Inferior parietal cortex (tissue), 1 donor: ENCODE measurements around the gene DCLK1.
"Not testable (repeated sequence)": the region's sequence is repeated elsewhere in the genome, so short reads cannot be mapped to it uniquely, and the experiment has no call there.

Experiments used
- DNase-seq: peaks from one replicate; pipeline ENCODE4 v3.0.0-alpha.2; 2016; ENCODE audit errors: extremely low spot score

Gene DCLK1

DNA sequence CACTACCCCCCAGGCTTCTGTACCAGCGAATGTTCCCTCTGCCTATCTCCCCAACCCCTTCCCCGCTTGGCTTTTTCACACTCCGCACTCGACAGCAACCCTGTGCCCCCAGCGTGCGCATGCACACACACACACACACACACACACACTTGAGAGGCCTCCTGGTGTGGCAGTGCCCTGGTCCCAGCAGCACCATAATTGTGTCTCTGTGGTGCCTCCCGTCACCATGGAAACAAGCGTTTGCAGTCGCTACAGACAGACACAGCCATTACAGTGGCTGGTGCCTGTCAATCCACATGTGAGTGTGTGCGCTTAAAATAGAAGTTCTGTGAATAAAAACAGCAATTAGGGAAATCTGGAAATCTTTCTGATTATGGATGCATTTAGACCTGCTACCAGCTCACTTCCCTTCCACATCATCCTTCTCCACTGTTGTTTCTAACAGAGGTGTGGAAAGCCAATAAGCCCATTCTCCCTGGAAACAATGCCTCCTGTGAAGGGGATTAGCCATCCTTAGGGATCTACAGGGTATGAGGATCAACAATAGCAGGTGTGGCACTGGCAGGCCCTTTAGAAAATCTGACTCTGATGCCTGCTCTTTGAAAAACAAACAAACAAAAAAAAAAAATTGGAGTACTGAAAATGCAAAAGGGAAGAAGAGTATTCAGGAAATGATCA is 146.3 kb downstream of the DCLK1 start:
- no peak for DNase-seq

GRCh38 chr13:35984287-35984686 is 146.9 kb downstream of the DCLK1 start:
- DNase-seq = no peak

DNA sequence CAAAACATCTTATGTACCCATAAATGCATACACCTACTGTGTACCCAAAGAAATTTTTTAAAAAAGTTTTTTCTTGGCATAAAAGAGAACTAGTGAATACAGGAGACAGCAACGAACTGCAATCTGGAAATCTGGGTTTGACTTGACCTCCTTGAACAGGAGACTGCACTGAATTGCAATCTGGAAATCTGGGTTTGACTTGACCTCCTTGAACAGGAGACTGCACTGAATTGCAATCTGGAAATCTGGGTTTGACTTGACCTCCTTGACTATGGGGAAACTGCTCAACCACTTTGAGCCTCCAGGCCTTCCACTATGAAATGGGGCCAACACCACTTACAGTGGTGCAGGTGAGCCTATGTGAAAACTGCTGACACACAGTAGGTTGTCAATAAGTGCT is 147.5 kb downstream of the DCLK1 start:
- not testable (repeated sequence) for DNase-seq

DNA sequence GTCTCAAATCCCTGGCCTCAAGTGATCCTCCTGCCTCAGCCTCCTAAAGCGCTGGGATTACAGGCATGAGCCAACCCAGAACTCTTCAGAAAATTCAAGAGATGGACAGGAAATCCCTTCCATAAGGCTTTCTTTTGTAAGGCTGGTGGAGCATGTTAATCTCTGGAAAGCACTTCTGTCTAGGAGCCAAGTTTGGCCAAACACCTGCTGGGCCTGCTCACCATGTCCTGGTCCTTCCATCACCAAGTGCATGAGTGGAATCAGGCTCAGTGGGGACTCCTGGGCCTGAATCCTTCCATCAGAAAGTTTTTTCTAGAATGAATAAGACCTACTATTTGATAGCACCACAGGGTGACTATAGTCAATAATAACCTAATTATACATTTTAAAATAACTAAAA is 148.0 kb downstream of the DCLK1 start:
- DNase-seq = no peak

DNA sequence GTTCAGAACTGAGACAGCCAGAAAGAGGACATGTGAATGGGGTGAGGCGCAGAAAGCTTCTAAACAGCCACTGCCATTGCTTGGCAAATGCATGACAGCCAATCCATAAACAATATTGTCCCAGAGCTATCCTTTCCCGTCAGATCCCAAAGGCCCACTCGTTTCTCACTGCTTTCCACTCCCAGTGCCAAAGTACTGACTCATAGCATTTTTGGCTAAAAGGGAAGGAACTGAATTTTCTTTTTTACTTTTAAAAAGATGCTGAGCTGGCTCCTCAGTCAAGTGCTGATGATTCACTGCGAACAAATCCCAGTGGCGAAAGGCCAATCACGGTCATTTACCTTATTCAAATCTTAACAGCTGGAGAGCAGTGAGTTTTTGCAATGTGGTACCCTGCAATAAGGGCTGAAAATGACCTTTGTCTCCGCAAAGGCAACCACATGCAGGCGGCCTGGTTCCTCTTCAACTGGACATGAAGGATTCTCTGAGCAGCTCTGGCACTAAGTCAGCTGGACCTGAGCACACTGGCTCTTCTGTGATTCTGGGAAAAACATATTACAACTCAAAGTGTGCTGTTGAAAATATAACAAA is 151.7 kb downstream of the DCLK1 start:
- DNase-seq = peak; percentile 63

GRCh38 chr13:35978607-35979316 is 152.4 kb downstream of the DCLK1 start:
- DNase-seq = peak; percentile 92

DNA sequence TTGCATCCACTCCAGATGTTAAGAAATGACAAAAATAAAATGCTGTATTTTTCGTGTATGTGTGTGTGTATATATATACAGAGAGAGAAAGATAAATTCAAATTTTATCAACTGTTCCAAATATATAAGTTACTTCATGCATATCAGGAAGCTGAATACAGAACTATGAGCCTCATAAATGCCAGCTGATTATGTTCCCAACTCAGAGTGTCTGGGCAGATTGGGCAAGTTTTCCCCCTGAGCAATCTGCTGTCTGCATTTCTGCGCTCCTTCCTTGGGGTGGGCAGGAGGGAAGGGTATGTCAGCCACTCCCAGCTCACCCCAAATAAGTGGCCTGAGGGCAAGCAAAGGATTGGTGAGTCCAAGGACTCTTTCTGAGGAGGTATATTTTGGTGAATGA is 154.1 kb downstream of the DCLK1 start:
- no peak for DNase-seq

GRCh38 chr13:35976126-35976525 is 155.1 kb downstream of the DCLK1 start:
- no peak for DNase-seq

GRCh38 chr13:35966951-35967350 is 164.2 kb downstream of the DCLK1 start:
- not testable (repeated sequence) for DNase-seq

DNA sequence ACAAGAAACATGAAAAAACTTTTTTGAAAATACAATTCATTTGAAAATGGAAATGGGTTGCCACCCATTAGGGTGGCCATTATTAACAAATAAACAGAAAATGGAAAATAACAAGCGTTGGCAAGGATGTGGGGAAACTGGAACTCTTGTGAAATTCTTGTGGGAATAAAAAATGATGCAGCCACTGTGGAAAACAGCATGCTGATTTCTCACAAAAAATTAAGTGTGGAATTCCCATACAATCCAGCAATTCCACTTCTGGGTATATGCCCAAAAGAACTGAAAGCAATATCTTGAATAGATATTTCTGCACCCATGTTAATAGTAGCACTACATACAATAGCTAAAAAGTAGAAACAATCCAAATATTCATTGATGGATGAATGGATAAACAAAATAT is 165.2 kb downstream of the DCLK1 start:
- no peak for DNase-seq

DNA sequence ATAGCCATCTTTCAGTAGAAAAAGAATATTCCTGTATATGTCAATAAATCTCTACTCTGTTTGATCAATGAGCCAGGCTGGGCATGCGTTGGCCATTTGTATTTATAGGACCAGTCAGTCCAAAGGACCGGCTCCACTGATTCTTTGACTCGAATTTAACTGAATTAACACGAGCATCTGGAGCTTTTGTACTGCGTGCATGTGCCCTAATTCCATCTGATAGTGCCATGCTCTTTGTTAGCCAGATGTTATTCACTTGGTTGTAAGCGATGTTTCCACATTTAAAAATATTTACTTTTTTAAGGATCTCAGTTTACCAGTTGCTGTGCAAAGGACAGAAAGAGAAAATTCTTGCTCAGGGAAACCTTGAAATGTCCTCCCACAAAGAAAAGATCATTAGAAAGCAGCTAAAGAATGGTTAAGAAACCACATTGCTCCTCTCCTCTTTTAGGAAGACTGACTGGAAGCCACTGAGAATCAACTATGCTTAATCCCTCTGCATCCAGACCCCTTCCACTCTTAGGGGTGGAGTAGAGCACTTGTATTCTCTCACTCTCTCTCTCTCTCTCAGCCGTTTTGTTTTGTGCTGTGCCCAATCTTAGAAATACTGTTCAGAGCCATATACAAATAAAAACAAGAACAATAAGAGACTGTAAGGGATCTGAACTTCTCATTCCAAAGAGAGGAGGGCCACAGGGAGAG is 165.8 kb downstream of the DCLK1 start:
- DNase-seq = no peak

- no peak for DNase-seq
These were observed 166.4 kb downstream of the DCLK1 start for GRCh38 chr13:35964863-35965180.

DNA sequence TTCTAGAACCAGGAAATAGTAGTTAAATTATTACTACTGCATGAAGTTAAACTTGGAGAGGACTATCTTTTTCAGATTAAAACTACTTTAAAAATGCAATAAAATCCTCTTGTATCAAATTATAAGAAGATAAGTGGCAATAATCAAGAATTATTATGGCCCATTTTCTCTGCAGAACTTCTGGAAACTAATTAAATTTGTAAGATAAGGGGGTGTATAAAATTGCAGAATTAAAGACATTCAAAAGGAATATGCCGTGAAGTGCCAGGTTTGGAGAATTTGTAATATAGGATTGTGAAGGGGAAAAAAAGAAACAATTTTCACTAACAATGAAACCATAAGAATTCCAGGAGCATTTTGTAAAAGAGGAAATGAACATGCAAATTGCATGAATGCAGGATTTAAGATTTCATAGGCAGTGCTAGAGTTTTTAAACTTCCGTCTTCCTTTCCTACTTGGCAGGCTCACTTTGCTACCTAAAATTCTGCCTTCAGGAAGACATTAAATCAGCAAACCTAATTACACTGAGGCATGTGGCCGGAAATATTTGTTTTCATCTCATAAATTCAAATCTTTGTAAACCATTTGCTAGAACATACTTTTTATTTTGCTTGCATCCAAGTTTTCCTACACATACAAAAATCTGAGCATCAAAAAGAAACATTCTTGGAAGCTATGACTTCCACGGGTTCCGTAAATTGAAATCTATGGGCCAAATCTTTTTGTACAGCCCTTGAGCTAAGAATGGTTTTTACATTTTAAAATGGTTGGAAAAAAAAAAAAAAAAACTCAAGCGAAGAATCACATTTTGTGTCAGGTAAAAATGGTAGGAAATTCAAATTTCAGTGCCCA is 166.9 kb downstream of the DCLK1 start:
- no peak for DNase-seq

- DNase-seq = peak; percentile 5
These were observed 169.5 kb downstream of the DCLK1 start for GRCh38 chr13:35961461-35962220.

DNA sequence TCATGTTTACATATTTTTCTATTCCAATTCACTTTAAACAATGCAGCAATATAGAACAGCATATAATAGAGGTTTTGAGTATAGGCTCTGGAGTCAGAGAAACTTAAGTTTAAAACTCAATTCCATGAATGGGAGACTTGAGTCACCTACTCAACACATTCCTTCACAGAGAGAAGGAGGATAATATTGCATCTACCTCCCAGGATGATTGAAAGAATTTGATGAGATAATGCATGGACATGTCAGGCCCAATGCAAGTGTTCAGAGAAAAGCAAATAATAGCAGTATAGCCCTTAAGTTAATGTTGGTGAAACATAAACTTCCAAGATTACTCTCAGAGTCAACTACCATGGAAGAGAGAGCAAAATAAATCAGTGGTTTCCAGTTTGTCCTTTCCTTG is 170.2 kb downstream of the DCLK1 start:
- DNase-seq = peak; percentile 3

DNA sequence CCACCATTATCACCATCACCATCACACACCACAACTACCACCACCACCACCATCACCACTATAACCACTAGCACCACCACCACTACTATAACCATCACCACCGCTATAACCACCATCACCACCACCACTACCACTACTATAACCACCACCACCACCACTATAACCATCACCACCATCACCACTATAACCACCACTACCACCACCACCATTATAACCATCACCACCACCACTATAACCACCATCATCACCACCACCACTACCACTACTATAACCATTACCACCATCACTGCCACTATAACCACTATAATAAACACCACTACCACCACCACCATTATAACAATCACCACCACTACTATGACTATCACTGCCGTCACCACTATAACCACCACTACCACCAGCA is 173.2 kb downstream of the DCLK1 start:
- no peak for DNase-seq

DNA sequence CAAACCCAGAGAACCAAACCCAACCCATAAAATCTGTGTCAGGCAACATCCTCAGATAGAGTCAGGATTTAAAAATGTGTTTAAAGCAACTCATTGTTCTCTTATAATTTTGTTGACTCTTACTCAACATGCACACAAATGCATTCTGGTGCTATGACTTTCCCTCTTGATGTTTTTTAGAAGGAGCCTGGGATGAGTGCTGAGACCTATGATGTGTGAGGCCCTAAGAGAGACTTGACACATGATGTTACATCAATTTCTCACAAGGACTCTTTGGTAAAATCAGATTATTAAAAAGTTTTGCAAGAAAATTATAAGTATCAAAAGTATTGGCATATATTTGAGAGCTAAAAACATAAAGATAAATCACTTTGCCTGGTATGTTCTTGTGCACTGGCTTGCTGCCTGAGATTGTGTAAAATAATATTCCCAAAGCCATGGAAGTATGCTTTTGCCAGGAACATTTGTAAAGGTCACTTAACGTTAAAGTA is 173.9 kb downstream of the DCLK1 start:
- no peak for DNase-seq

GRCh38 chr13:35956074-35956473 is 175.1 kb downstream of the DCLK1 start:
- DNase-seq = no peak

- no peak for DNase-seq
These were observed 177.0 kb downstream of the DCLK1 start for GRCh38 chr13:35954207-35954560.

- peak; percentile 95 for DNase-seq
These were observed 177.5 kb downstream of the DCLK1 start for GRCh38 chr13:35953537-35954206.
